Mesenchymal stem cell (in vitro differentiated cells and primary cell): Measurements from ENCODE around the gene POP7.

Experiments used
- DNase-seq: peaks from one replicate; pipeline ENCODE4 v3.0.0-alpha.2; 2013
- H2AFZ ChIP-seq: one replicate; pipeline ENCODE4 v1.6.1; 2013; ENCODE audit warnings: low read depth, mild to moderate bottlenecking, control low read depth, inconsistent platforms, low read length, moderate library complexity
- H2AK5ac ChIP-seq: 2 replicates; pipeline ENCODE4 v1.6.1; 2013; ENCODE audit warnings: low read length, moderate library complexity, mild to moderate bottlenecking, inconsistent platforms; ENCODE audit not compliant: severe bottlenecking
- H2BK120ac ChIP-seq: one replicate; pipeline ENCODE4 v1.6.1; 2013; ENCODE audit warnings: low read depth, mild to moderate bottlenecking, inconsistent platforms, low read length, moderate library complexity
- H2BK12ac ChIP-seq, 2 experiments: one replicate each; pipeline ENCODE4 v1.6.1; 2013; ENCODE audit warnings: inconsistent platforms in 2 of 2, low read length in 2 of 2, mild to moderate bottlenecking in 2 of 2, moderate library complexity in 2 of 2, control low read depth in 1 of 2
- H2BK15ac ChIP-seq: one replicate; pipeline ENCODE4 v1.6.1; 2013; ENCODE audit warnings: mild to moderate bottlenecking, low read depth, inconsistent platforms; ENCODE audit not compliant: poor library complexity, severe bottlenecking
- H2BK5ac ChIP-seq: 2 replicates; pipeline ENCODE4 v1.6.1; 2013; ENCODE audit warnings: low read depth, mild to moderate bottlenecking, low read length, control low read depth, inconsistent platforms; ENCODE audit not compliant: poor library complexity, severe bottlenecking
- H3K14ac ChIP-seq, 2 experiments: one replicate each; pipeline ENCODE4 v1.6.1; 2013; ENCODE audit warnings: inconsistent platforms in 2 of 2, low read length in 2 of 2, control low read depth in 1 of 2, mild to moderate bottlenecking in 1 of 2, moderate library complexity in 1 of 2
- H3K18ac ChIP-seq, 2 experiments: one replicate each; pipeline ENCODE4 v1.6.1; 2013; ENCODE audit warnings: inconsistent platforms in 2 of 2, low read length in 2 of 2, control low read depth in 1 of 2, low read depth in 1 of 2, mild to moderate bottlenecking in 1 of 2
- H3K23ac ChIP-seq, 2 experiments: one replicate each; pipeline ENCODE4 v1.6.1; 2013; ENCODE audit warnings: inconsistent platforms in 2 of 2, low read length in 2 of 2, mild to moderate bottlenecking in 2 of 2, moderate library complexity in 2 of 2, control low read depth in 1 of 2
- H3K27ac ChIP-seq: 2 replicates; pipeline ENCODE4 v1.5.1; 2013; ENCODE audit warnings: mild to moderate bottlenecking, moderate library complexity, low read length, control low read depth, inconsistent platforms; ENCODE audit not compliant: poor library complexity, severe bottlenecking
- H3K27me3 ChIP-seq, 2 experiments: 2 replicates each; pipeline versions ENCODE4 v1.6.1 to v1.7.0; 2013; ENCODE audit warnings: low read length in 2 of 2, mild to moderate bottlenecking in 2 of 2, moderate library complexity in 2 of 2, control low read depth in 1 of 2, inconsistent platforms in 1 of 2; ENCODE audit not compliant: control insufficient read depth in 1 of 2, insufficient read depth in 1 of 2
- H3K36me3 ChIP-seq, 2 experiments: 2 replicates each; pipeline versions ENCODE4 v1.6.1 to v1.7.0; 2013; ENCODE audit warnings: low read length in 2 of 2, control low read depth in 1 of 2, inconsistent platforms in 1 of 2, low read depth in 1 of 2, mild to moderate bottlenecking in 1 of 2; ENCODE audit not compliant: insufficient read depth in 2 of 2, control insufficient read depth in 1 of 2
- H3K4ac ChIP-seq, 2 experiments: one replicate each; pipeline ENCODE4 v1.6.1; 2013; ENCODE audit warnings: inconsistent platforms in 2 of 2, low read length in 2 of 2, mild to moderate bottlenecking in 2 of 2, moderate library complexity in 2 of 2, control low read depth in 1 of 2, low read depth in 1 of 2
- H3K4me1 ChIP-seq: 2 replicates; pipeline ENCODE4 v1.6.1; 2013; ENCODE audit warnings: low read depth, low read length, control low read depth; ENCODE audit not compliant: control insufficient read depth, insufficient read depth
- H3K4me2 ChIP-seq: 2 replicates; pipeline ENCODE4 v1.6.1; 2013; ENCODE audit warnings: low read length, mild to moderate bottlenecking, inconsistent platforms; ENCODE audit not compliant: poor library complexity, severe bottlenecking
- H3K4me3 ChIP-seq, 2 experiments: 2 replicates each; pipeline versions ENCODE4 v1.5.1 to v1.7.0; 2013; ENCODE audit warnings: low read length in 2 of 2, mild to moderate bottlenecking in 2 of 2, control low read depth in 1 of 2, low read depth in 1 of 2; ENCODE audit not compliant: insufficient read depth in 1 of 2
- H3K79me1 ChIP-seq: replicated peaks from 2 replicates; pipeline ENCODE4 v1.6.1; 2013; ENCODE audit warnings: mild to moderate bottlenecking, control low read depth, low read length, inconsistent platforms; ENCODE audit not compliant: poor library complexity, severe bottlenecking
- H3K9ac ChIP-seq: 2 replicates; pipeline ENCODE4 v1.7.0; 2013; ENCODE audit warnings: mild to moderate bottlenecking, low read length, moderate library complexity
- H3K9me3 ChIP-seq: 2 replicates; pipeline ENCODE4 v1.7.0; 2013; ENCODE audit warnings: mild to moderate bottlenecking, low read length; ENCODE audit not compliant: control insufficient read depth
- H4K8ac ChIP-seq: one replicate; pipeline ENCODE4 v1.6.1; 2013; ENCODE audit warnings: inconsistent platforms, mild to moderate bottlenecking, low read length, moderate library complexity
- H4K91ac ChIP-seq: one replicate; pipeline ENCODE4 v1.6.1; 2013; ENCODE audit warnings: mild to moderate bottlenecking, low read length, inconsistent platforms
- WGBS: methylation state at CpG from one replicate; pipeline ENCODE4 v1.1.7; 2013; ENCODE audit warnings: mixed read lengths; 5-methylcytosine and 5-hydroxymethylcytosine counted together

The POP7 gene

DNA sequence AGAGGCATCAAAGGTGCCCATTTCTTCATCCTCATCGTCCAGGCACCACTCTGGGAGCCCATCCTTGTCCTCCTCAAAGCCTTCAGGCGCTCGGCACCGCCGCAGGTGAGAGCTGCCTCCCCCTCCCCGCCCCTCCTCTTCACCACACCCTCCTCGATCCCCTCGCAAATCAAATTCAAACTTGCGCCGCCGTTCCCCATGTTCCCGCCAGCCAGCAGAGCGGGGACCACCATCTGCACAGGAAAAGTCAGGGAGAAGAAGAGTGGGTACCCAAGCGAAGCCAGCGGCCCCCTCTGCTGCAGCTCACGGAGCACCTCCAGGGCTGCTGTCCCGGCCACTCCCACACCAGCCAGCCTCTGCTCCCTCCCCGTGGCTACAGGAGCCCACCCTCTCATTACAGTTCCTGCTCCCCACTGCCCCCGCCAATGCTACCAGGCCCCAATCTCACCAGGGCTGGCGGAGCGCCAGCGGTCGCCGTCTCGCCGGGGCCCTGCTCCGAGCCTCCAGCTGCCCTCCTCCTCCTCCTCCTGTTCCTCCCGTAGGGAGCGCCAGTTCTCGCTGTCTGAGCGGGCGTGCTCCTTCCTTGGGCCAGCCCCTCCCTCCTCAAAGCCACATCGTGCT, 19.6 kb upstream of the POP7 start:
- Histone ChIP-seq H3K4ac (no peak overlapping the region), H4K8ac (no peak overlapping the region), H3K23ac (no peak overlapping the region), H3K4me1 (peaks cover 28% of the 10 kb centered on the region), H3K14ac (no peak overlapping the region), H2BK15ac (no peak overlapping the region), H3K4me3 (no peak overlapping the region), H2BK120ac (no peak overlapping the region), H2BK5ac (no peak overlapping the region), H3K27me3 (no peaks in the 10 kb centered on the region), H2BK12ac (no peak overlapping the region), H2AFZ (no peak overlapping the region), H3K79me1 (peaks cover 39% of the 10 kb centered on the region), H3K36me3 (peaks cover 76 to 90% of the 10 kb centered on the region in 2 experiments), H2AK5ac (no peak overlapping the region), H4K91ac (no peak overlapping the region), H3K18ac (no peak overlapping the region), H3K27ac (no peak overlapping the region), H3K9me3 (no peaks in the 10 kb centered on the region), H3K9ac (no peak overlapping the region), H3K4me2 (no peak overlapping the region)
- DNase-seq = no peak
- WGBS = 96% methylated on average over 33 of the region's 33 CpGs

DNA sequence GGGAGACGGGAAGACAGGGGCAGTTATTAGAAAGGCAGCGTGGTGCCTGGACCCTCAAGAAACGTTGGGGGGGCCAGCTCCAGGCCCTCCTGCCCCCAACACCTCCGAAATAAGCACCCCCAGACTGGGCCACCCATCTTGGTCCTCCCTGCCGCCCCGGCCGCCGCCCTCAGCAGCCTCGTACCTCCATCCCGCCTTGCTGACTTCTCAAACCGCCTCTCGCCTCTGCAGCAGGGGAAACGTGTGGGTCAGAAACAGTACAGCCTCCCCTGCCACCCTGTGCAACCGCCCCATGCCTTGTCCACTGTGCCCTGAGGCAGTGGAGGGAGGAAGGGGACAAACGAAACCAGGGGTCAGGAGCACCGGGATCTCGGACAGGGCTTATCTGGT, 19.1 kb upstream of the POP7 start:
- no peak overlapping the region for H3K18ac ChIP-seq
- H2BK15ac ChIP-seq = no peak overlapping the region
- H3K9me3 ChIP-seq = no peaks in the 10 kb centered on the region
- H2BK120ac ChIP-seq = no peak overlapping the region
- peaks cover 39% of the 10 kb centered on the region for H3K79me1 ChIP-seq
- H4K91ac ChIP-seq = no peak overlapping the region
- peaks cover 71 to 85% of the 10 kb centered on the region in 2 experiments for H3K36me3 ChIP-seq
- H3K27ac ChIP-seq = no peak overlapping the region
- no peak overlapping the region for H3K14ac ChIP-seq
- H4K8ac ChIP-seq = no peak overlapping the region
- no peak overlapping the region for H3K4me3 ChIP-seq
- H2BK5ac ChIP-seq = no peak overlapping the region
- no peak overlapping the region for H2AFZ ChIP-seq
- H3K27me3 ChIP-seq = no peaks in the 10 kb centered on the region
- H3K23ac ChIP-seq = no peak overlapping the region
- WGBS = 94% methylated on average over 17 of the region's 17 CpGs
- no peak overlapping the region for H3K9ac ChIP-seq
- H3K4me2 ChIP-seq = no peak overlapping the region
- DNase-seq = no peak
- H2BK12ac ChIP-seq = no peak overlapping the region
- no peak overlapping the region for H2AK5ac ChIP-seq
- peaks cover 26% of the 10 kb centered on the region for H3K4me1 ChIP-seq
- no peak overlapping the region for H3K4ac ChIP-seq

DNA sequence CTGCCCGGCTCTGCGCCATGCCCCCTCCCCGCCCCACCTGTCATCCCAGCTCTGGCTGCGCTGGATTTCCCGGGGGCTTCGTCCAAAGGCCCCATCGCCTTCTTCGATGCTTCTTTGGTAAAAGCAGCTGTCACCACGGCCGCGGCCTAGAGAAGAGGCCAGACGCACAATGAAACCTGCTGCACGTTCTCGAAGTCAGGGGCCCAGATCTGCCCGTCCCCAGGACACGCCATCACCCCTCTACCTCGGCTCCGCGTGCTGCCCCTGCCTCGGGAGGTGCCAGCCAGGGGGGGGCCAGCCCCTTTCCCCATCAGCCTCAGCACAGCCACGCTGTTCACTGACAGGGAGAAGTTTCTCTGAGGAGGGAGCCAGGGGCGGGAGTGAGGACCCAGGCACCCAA, 18.7 kb upstream of the POP7 start:
- peaks cover 39% of the 10 kb centered on the region for H3K79me1 ChIP-seq
- H3K4me3 ChIP-seq = no peak overlapping the region
- no peak overlapping the region for H3K14ac ChIP-seq
- H4K8ac ChIP-seq = no peak overlapping the region
- no peak overlapping the region for H2BK12ac ChIP-seq
- no peak overlapping the region for H3K4me2 ChIP-seq
- no peak overlapping the region for H3K23ac ChIP-seq
- no peak overlapping the region for H4K91ac ChIP-seq
- peaks cover 26% of the 10 kb centered on the region for H3K4me1 ChIP-seq
- H3K27ac ChIP-seq = no peak overlapping the region
- DNase-seq = no peak
- WGBS = 95% methylated on average over 22 of the region's 22 CpGs
- no peaks in the 10 kb centered on the region for H3K27me3 ChIP-seq
- no peak overlapping the region for H2BK120ac ChIP-seq
- no peak overlapping the region for H2AFZ ChIP-seq
- no peak overlapping the region for H2AK5ac ChIP-seq
- no peak overlapping the region for H3K18ac ChIP-seq
- no peak overlapping the region for H2BK15ac ChIP-seq
- no peak overlapping the region for H3K9ac ChIP-seq
- H3K9me3 ChIP-seq = no peaks in the 10 kb centered on the region
- peaks cover 67 to 81% of the 10 kb centered on the region in 2 experiments for H3K36me3 ChIP-seq
- H2BK5ac ChIP-seq = no peak overlapping the region
- no peak overlapping the region for H3K4ac ChIP-seq

DNA sequence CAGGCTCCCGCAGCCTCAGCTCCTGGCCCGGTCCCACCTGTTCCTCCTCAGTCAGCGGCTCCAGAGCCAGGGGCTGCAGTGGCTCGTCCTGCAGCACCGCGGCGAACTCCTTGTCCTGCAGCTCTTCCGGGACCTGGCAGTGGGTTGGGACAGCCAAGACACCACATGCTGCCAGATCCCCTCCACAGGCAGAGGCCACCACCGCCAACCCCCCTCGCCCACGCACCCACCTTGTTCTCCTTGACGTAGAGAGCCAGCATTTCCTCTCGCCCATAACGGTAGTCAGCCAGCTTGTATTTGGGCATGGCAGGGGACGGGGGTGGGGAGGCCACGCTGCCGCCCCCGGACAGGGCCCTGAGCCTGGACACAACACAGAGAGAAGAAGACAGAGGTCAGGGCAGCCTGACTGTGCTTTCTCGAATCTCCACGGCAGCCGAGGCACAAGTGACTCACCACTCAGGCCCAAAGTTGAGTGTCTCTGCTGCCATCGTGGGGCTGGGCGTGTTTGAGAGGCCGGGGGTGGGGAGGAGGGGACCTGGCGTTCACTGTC, 18.1 kb upstream of the POP7 start:
- no peak overlapping the region for H2BK120ac ChIP-seq

More for the DNA sequence above, 18.1 kb upstream of the POP7 start:
- DNase-seq = no peak
- Histone ChIP-seq H4K91ac (no peak overlapping the region), H3K14ac (no peak overlapping the region), H3K36me3 (peaks cover 61 to 75% of the 10 kb centered on the region in 2 experiments), H3K27me3 (no peaks in the 10 kb centered on the region), H3K9ac (no peak overlapping the region), H3K27ac (no peak overlapping the region), H2AK5ac (no peak overlapping the region), H2BK5ac (no peak overlapping the region), H3K23ac (no peak overlapping the region), H3K18ac (peak overlapping the region in 1 of 2 experiments; percentile 18), H3K4me3 (no peak overlapping the region), H3K79me1 (peaks cover 39% of the 10 kb centered on the region), H3K4ac (no peak overlapping the region), H2BK12ac (peak overlapping the region in 1 of 2 experiments; percentile 10), H4K8ac (no peak overlapping the region), H3K4me1 (peaks cover 25% of the 10 kb centered on the region), H3K4me2 (no peak overlapping the region), H2BK15ac (no peak overlapping the region), H3K9me3 (no peaks in the 10 kb centered on the region), H2AFZ (no peak overlapping the region)
- 73% methylated on average over 24 of the region's 25 CpGs for WGBS
